GM10847 (cell line): ENCODE data around the gene HS3ST3A1.

Experiments used
- POLR2A ChIP-seq: IDR thresholded peaks from 2 replicates; pipeline ENCODE4 v1.6.1; 2011; ENCODE audit not compliant: insufficient read length; ENCODE audit errors: extremely low read depth

The HS3ST3A1 gene

DNA sequence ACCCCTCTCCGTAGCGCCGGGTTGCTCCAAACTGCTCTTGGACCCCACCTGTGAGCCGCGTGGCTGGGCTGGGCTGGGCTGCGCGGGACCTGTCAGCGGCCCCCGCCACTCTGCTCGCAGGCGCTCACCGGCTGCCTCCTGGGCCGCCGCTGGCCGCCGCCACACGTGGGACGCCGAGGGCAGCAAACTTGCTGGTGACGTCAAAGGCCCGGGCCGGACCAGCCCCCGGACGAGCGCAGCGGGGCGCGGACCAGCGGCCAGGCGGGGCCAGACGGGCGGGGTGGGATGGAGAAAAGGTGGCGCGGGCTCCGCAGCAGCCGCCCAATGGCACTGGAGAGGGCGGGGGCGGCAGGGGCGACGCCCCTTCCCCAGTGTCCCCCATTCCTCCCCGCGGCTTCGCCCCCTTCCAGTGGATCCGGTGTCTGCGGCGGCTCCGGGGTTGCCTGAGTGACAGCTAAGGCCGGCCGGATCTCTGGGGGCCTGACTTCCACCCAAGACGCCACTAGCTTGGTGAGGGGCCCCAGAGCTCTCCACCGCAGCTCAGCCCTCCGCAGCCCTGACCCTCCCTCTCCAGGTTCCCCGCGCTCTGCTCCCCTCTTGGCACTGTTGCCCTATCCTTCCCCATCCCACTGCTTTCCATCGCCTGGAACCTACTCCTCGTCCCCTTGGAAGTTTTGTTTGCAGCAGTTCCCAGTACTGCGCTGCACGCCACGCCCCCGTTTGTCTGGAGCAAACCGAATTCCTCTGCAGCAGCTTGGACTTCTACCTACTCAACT lies at the start of gene HS3ST3A1:
TSS of gene HS3ST3A1 (minus strand) at position 154 of the 776 bp plus-strand sequence. CDS start 800 bp downstream, outside the sequence.
- no peak for TF ChIP-seq POLR2A

GRCh38 chr17:13650096-13650675 lies 48.5 kb upstream of the HS3ST3A1 start:
- no peak for TF ChIP-seq POLR2A

GRCh38 chr17:13647543-13648021 lies 45.9 kb upstream of the HS3ST3A1 start:
- TF ChIP-seq POLR2A: no peak

DNA sequence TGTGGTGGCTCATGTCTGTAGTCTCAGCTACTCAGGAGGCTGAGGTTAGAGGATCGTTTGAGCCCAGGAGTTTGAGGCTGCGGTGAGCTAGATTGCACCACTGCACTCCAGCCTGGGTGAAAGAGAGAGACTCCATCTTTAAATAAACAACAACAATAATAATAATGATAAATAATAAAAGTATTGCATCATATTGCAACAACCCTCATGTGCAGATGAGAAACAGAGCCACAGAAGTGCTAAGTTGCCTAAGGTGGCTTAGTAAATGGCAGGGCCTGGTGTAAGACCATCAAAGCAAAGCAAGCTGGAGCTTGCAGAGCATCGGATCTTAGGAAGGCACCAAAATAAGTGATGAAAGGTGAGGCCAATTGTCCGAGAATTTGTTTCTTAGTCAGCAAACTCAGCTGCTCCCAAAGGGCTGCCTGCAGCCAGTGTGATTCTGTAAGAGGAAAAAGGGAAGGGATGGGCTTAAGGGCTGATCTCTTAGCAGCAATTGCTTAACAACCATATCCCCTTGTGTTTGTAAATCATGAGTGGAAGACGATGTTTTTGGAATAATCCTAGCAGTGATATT lies 45.3 kb upstream of the HS3ST3A1 start:
- no peak for TF ChIP-seq POLR2A

DNA sequence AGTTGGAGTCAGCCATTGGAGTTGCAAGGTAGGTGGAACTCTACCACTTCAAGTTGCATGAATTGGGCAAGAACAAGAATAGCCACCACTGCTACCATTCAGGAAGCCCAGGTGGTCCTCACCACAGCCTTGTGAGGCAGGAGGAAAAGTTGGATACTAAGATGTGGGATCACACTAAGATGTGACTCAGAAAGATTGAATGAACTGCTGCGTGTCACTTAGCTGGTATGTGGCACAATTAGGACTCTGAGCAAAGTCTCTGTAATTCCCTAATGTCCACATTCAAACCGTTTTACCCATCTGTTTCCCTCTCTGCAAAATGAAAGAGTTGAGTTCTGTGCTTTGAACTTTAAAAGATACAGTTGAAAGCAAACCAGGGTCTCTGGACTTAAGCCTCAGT lies 44.7 kb upstream of the HS3ST3A1 start:
- TF ChIP-seq POLR2A: no peak

DNA sequence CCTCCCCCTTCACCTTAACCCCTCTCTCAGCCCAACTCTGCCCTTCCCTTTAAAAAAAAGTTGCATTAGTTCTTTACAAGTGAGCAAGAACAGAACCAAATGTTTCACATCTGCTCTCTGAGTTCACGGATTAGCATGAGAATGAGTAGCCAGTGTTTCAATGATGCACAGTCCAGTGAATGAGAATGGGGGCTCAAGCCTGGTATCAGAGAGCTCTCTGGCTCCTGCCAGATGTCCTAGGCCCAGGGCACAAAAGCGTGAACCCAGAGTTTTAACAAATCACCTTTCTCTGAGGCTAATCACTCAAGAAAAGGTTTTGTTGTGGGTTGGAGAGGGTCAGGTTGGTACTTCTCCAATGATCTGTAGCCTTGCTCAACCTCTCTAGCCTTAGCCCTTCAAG lies 41.5 kb upstream of the HS3ST3A1 start:
- TF ChIP-seq POLR2A: no peak

GRCh38 chr17:13642188-13642587 lies 40.5 kb upstream of the HS3ST3A1 start:
- no peak for TF ChIP-seq POLR2A

- no peak for TF ChIP-seq POLR2A
Observed at GRCh38 chr17:13640551-13640950, 38.8 kb upstream of the HS3ST3A1 start.

DNA sequence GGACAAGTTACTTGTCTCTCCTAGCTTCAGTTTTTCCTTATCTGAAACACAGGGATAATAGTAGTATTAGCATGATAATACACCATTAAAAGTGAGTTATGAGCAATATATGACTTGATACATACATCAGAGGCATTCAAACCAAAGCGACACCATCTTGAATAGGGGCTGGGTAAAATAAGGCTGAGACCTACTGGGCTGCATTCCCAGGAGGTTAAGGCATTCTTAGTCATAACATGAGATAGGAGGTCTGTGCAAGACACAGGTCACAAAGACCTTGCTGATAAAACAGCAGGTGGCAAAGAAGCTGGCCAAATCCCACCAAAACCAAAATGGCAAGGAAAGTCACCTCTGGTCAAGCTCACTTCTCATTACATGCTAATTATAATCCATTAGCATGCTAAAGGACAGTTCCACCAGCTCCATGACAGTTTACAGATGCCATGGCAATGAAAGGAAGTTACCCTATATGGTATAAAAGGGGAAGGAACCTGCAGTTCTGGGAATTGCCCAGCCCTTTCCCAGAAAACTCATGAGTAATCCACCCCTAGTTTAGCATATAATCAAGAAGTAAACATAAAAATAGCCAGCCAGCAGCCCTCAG lies 37.2 kb upstream of the HS3ST3A1 start:
- no peak for TF ChIP-seq POLR2A

DNA sequence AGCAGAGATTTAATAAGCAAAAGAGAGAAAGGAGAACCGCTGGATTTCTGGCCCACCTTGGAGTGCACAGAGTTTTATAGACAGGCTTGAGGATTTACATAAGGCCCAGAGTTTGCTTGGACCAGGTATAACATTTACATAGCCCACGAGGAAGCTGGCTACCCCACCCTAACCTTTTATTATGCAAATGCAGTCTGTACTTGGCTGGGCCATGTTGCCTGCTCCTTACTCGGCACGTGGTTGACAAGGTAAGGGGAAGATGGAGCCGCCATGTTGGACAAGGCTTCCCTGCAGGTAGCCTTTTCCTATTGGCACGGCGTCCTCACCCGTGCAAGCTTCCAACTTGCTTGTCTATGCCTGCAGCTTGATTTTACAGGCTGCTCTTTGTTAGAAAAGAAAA lies 35.2 kb upstream of the HS3ST3A1 start:
- no peak for TF ChIP-seq POLR2A

GRCh38 chr17:13635951-13636350 lies 34.2 kb upstream of the HS3ST3A1 start:
- no peak for TF ChIP-seq POLR2A

DNA sequence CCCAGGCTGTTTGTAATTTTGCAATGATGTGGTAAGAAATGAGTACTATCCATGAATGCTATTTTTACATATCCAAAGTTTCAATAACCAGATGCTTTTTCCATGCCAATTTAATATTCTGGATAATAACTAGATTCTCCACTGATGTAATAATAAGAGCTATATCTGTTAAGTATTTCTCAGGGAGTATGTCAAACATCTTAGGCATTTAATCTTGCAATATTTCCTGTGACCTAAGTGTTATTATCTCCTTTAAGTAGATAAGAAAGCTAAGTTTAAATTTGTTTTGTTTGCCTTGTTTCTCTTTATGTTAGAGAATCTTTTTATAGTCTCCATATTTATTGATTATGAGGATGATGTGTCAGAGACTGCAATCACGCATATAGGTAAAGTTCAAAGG lies 32.3 kb upstream of the HS3ST3A1 start:
- no peak for TF ChIP-seq POLR2A

GRCh38 chr17:13631529-13631928 lies 29.8 kb upstream of the HS3ST3A1 start:
- no peak for TF ChIP-seq POLR2A

GRCh38 chr17:13626703-13627102 lies 25.0 kb upstream of the HS3ST3A1 start:
- TF ChIP-seq POLR2A: no peak

- no peak for TF ChIP-seq POLR2A
Observed at GRCh38 chr17:13619462-13619861, 17.7 kb upstream of the HS3ST3A1 start.

GRCh38 chr17:13616031-13616430 lies 14.3 kb upstream of the HS3ST3A1 start:
- no peak for TF ChIP-seq POLR2A
